C4-2B (cell line): ENCODE data around the gene REELD1.

Experiments
- H3K27ac ChIP-seq: fragments of 450-650 bp; 2 replicates; pipeline ENCODE4 v1.5.1; 2017
- ZFX ChIP-seq: fragments of 450-650 bp; IDR thresholded peaks from 2 replicates; pipeline ENCODE4 v1.6.1; 2017
- TF ChIP-seq, protein P1 (sequence below): fragments of 450-650 bp; conservative IDR thresholded peaks from 2 replicates; pipeline ENCODE4 v1.5.1; 2017; ENCODE audit warnings: mild to moderate bottlenecking

The REELD1 gene

DNA sequence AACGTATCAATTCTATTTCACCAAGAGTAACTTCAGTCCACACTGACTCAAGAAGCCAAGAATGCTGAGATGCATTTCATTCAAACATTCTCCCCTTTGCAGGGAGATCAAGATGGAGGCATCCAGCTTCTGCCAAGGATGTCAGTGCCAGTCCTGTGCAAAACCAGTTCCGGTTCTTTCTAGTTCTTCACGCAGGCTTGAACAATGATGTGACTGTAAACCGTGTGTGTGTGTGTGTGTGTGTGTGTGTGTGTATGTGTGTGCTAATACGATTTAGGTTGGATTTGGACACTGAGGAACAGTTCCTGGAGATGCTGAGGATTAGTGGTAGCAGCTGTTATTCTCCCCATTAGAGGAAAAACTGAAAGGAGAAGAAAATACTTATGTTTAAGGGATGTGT lies at the start of gene REELD1:
TSS of gene REELD1 (plus strand) at position 301 of the 400 bp plus-strand sequence. CDS start 2,415 bp downstream, outside the sequence.
- no peak for TF ChIP-seq ZFX
- TF ChIP-seq, protein P1, sequence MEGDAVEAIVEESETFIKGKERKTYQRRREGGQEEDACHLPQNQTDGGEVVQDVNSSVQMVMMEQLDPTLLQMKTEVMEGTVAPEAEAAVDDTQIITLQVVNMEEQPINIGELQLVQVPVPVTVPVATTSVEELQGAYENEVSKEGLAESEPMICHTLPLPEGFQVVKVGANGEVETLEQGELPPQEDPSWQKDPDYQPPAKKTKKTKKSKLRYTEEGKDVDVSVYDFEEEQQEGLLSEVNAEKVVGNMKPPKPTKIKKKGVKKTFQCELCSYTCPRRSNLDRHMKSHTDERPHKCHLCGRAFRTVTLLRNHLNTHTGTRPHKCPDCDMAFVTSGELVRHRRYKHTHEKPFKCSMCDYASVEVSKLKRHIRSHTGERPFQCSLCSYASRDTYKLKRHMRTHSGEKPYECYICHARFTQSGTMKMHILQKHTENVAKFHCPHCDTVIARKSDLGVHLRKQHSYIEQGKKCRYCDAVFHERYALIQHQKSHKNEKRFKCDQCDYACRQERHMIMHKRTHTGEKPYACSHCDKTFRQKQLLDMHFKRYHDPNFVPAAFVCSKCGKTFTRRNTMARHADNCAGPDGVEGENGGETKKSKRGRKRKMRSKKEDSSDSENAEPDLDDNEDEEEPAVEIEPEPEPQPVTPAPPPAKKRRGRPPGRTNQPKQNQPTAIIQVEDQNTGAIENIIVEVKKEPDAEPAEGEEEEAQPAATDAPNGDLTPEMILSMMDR: no peak
- no peak within 1 kb of the TSS for H3K27ac ChIP-seq

DNA sequence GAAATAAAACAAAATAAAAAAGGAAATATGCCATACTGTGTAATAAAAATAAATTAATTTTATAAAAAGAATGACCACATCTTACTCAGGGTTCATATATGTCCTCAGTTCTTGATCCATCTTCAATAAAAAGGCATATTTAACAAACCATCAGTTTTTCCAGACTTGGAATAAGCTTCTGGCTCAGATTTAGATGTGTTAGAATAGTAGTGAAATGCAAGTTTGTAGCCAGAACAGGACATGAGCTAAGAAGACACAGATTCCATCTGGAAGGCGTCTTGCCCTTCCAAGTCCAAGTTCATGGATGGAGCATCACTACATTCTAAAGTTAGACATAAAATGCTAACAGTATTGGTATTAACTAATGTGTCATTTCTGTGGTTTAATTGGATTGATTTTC lies 49.1 kb upstream of the REELD1 start:
- TF ChIP-seq ZFX: no peak
- TF ChIP-seq, protein P1: no peak
- no peak overlapping the region for H3K27ac ChIP-seq

DNA sequence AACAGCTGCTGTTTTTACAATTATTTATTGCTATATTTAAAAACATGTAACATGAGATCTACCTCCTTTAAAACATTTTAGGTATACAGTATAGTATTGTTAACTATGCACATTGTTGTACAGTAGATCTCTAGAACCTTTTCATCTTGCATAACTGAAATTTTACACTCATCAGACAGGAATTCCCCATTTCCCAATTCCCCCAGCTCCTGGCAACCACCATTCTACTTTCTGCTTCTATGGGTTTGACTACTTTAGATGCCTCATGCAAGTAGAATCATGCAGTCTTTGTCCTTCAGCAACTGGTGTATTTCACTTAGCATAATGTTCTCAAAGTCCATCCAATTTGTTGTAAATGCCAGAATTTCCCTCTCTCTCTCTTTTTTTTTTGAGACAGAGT lies 48.5 kb upstream of the REELD1 start:
- no peak overlapping the region for H3K27ac ChIP-seq
- TF ChIP-seq ZFX: no peak

DNA sequence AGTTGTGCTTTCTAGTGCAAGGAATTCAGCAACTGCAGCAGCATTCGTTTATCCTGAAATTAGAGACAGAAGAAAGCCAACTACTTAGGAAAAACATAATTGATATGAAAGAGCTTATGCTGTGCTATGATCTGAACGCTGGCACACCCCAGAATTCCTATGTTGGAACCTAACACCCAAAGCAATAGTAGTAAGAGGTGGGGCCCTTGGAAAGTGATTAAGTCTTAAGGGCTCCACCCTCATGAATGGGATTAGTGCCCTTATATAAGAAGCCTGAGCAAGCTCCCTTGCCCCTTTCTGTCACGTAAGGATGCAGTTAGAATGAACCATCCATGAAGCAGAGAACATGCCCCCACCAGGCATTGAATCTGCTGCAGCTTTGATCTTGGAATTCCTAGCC lies 44.2 kb upstream of the REELD1 start:
- no peak overlapping the region for H3K27ac ChIP-seq
- TF ChIP-seq, protein P1: no peak
- TF ChIP-seq ZFX: no peak

DNA sequence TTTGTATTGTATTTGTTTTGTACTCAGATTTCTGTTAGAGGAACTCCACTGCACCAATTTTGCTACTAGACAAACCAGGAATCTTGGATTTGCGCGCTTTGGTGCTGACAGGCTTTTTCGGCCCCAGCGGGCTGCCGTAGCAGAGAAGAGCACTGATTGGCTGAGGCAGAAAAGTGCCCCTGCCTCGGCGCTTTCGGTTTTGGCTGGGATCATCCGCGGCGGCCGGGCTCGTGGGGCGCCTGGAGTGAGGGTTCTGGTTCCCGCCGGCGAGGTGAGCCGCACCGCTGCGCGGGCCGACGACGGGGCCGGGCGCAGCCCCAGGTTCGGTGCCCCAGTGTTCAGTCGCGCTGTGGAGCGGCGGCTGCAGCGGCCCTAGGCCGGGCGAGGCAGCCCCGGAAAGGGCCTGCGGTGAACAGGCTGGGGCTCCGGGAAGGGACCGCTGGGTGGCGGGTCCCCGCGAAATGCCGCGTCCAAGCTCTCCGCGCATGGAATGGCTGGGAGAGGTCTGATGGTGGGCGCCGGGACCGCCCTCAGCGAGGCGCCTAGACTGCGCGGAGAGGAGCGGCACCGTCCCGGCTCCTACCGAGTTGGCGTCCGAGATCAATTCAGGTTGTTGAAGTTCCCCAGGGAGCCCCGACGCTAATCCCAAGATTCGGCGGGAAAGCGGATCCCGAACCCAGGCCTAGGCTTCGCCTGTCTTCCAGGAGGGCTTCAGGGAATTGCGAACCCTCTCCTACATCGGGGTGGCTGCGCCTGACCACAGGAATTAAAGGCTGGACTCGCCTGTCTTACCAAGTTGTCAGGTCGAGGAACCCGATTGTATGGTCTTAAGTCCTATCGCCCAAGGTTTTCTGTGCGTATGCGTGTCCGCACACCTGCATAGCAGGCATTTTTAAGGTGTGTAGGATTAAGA lies 38.5 kb upstream of the REELD1 start, which contains the start of gene LSM6:
TSS of gene LSM6 (plus strand) at position 178 of the 913 bp plus-strand sequence. CDS start 7,204 bp downstream, outside the sequence.
- TF ChIP-seq, protein P1: peak; percentile 14; the same call in 1 of the 2 replicates
- TF ChIP-seq ZFX: peak; percentile 91
- peak within 1 kb of the TSS; percentile 92 for H3K27ac ChIP-seq

DNA sequence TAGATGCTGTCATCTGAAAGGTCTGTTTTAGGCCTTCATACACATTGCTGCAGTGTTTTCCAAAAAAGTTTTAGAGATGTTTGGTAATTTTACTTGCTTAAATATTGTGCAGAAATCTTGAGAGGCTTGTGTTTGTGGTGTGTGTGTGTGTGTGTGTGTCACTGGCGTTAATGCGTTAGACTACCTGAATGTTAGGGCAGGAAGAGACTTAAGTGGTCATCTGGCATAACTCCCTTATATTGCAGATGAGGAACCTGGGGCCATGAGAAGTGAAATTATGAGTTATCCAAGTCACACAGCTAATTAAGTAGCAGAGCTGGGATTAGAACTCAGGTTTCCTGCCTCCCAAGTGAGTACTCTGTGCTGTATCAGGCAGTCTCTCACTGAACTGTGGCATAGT lies 37.4 kb upstream of the REELD1 start:
- H3K27ac ChIP-seq: no peak overlapping the region
- TF ChIP-seq ZFX: no peak
- TF ChIP-seq, protein P1: no peak

DNA sequence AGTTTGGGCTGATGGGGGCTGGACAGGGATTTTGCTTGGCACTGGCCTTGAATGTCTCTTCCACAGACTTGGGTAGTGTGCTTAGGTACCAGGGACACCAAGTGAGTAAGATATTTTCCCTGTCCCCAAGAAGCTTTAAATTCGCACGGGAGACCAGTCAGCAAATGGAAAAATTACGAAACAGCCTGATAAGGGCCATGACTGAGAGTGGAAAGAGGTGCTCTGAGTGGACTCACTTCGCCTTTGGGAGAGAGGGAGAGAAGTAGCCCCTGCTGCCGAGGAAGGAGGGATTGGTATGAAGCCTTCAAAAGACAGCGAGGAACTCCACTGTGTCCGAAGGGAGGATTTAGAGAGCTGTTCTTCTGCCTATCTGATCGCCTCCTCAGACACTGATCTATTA lies 36.2 kb upstream of the REELD1 start:
- TF ChIP-seq ZFX: no peak
- TF ChIP-seq, protein P1: no peak
- H3K27ac ChIP-seq: no peak overlapping the region
